ENCODE results near the gene CTCFL. TPM values are rescaled to one million over a fixed set of nuclear protein-coding genes. Genes with fewer than 3 reads are reported as not detected.
A peak's percentile ranks its signal among the peaks of the same experiment; 100 is the strongest.

The CTCFL gene
- total and polyA plus RNA-seq, 2 of the 13 experiments (the other 11 are each of a cell fraction or from before 2014, with no cell fraction given): 0.04 TPM; not detected in 1

DNA sequence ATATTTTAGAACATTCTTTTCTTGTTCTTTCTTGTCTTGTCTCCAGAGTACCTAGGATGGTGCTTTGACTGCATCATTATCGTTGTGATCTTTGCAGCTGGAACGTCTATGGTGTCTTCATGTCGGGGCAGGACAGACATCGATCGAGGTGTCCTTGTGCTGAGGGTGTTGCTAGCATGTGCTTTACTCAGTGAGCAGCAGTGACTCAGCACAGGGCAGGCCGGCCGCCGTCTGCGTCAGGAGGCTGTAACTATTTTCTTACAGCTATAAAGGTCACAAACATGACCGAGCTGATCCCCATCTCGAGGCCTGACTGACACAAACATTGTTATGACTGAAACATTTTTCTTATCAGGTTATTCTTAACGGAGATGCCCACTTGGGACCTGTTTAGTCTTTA lies 14.9 kb upstream of the CTCFL start (continued):
- TF ChIP-seq, protein P1, sequence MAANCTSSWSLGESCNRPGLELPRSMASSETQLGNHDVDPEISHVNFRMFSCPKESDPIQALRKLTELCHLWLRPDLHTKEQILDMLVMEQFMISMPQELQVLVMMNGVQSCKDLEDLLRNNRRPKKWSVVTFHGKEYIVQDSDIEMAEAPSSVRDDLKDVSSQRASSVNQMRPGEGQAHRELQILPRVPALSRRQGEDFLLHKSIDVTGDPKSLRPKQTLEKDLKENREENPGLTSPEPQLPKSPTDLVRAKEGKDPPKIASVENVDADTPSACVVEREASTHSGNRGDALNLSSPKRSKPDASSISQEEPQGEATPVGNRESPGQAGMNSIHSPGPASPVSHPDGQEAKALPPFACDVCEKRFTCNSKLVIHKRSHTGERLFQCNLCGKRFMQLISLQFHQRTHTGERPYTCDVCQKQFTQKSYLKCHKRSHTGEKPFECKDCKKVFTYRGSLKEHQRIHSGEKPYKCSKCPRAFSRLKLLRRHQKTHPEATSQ (CRISPR knock-in tag; IDR thresholded peaks at IDR 0.05; ENCODE audit: borderline replicate concordance): no peak
- TF ChIP-seq ZNF460 (CRISPR knock-in tag; IDR thresholded peaks at IDR 0.05; ENCODE audit: borderline replicate concordance): peak; percentile 34
- no peak for TF ChIP-seq RCOR2 (CRISPR knock-in tag; IDR thresholded peaks at IDR 0.05)
- TF ChIP-seq, protein P2, sequence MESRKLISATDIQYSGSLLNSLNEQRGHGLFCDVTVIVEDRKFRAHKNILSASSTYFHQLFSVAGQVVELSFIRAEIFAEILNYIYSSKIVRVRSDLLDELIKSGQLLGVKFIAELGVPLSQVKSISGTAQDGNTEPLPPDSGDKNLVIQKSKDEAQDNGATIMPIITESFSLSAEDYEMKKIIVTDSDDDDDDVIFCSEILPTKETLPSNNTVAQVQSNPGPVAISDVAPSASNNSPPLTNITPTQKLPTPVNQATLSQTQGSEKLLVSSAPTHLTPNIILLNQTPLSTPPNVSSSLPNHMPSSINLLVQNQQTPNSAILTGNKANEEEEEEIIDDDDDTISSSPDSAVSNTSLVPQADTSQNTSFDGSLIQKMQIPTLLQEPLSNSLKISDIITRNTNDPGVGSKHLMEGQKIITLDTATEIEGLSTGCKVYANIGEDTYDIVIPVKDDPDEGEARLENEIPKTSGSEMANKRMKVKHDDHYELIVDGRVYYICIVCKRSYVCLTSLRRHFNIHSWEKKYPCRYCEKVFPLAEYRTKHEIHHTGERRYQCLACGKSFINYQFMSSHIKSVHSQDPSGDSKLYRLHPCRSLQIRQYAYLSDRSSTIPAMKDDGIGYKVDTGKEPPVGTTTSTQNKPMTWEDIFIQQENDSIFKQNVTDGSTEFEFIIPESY (CRISPR knock-in tag; IDR thresholded peaks at IDR 0.05): no peak
- no peak for TF ChIP-seq ADNP (CRISPR knock-in tag; IDR thresholded peaks at IDR 0.05)
- TF ChIP-seq AHR (CRISPR knock-in tag; IDR thresholded peaks at IDR 0.05): no peak
- no peak for TF ChIP-seq ZSCAN22 (CRISPR knock-in tag; IDR thresholded peaks at IDR 0.05)
- TF ChIP-seq MTA3 (CRISPR knock-in tag; IDR thresholded peaks at IDR 0.05): no peak
- TF ChIP-seq, protein P3, sequence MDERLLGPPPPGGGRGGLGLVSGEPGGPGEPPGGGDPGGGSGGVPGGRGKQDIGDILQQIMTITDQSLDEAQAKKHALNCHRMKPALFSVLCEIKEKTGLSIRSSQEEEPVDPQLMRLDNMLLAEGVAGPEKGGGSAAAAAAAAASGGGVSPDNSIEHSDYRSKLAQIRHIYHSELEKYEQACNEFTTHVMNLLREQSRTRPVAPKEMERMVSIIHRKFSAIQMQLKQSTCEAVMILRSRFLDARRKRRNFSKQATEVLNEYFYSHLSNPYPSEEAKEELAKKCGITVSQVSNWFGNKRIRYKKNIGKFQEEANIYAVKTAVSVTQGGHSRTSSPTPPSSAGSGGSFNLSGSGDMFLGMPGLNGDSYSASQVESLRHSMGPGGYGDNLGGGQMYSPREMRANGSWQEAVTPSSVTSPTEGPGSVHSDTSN (CRISPR knock-in tag; IDR thresholded peaks at IDR 0.05): no peak
- no peak for TF ChIP-seq GATA4 (IDR thresholded peaks at IDR 0.05; ENCODE audit: borderline replicate concordance, low read depth)
- TF ChIP-seq, protein P4, sequence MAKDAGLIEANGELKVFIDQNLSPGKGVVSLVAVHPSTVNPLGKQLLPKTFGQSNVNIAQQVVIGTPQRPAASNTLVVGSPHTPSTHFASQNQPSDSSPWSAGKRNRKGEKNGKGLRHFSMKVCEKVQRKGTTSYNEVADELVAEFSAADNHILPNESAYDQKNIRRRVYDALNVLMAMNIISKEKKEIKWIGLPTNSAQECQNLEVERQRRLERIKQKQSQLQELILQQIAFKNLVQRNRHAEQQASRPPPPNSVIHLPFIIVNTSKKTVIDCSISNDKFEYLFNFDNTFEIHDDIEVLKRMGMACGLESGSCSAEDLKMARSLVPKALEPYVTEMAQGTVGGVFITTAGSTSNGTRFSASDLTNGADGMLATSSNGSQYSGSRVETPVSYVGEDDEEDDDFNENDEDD (CRISPR knock-in tag; IDR thresholded peaks at IDR 0.05; ENCODE audit: borderline replicate concordance): no peak
- no peak for TF ChIP-seq RAD21 (CRISPR knock-in tag; IDR thresholded peaks at IDR 0.05)
- TF ChIP-seq, protein P5, sequence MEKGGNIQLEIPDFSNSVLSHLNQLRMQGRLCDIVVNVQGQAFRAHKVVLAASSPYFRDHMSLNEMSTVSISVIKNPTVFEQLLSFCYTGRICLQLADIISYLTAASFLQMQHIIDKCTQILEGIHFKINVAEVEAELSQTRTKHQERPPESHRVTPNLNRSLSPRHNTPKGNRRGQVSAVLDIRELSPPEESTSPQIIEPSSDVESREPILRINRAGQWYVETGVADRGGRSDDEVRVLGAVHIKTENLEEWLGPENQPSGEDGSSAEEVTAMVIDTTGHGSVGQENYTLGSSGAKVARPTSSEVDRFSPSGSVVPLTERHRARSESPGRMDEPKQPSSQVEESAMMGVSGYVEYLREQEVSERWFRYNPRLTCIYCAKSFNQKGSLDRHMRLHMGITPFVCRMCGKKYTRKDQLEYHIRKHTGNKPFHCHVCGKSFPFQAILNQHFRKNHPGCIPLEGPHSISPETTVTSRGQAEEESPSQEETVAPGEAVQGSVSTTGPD (CRISPR knock-in tag; IDR thresholded peaks at IDR 0.05): no peak
- no peak for TF ChIP-seq SMAD1 (CRISPR knock-in tag; IDR thresholded peaks at IDR 0.05; ENCODE audit: borderline replicate concordance, low read depth)
- no peak for TF ChIP-seq ZFP37 (CRISPR knock-in tag; IDR thresholded peaks at IDR 0.05; ENCODE audit: borderline replicate concordance)
- no peak for TF ChIP-seq SMARCC2 (IDR thresholded peaks at IDR 0.05)
- no peak for TF ChIP-seq ZNF883 (CRISPR knock-in tag; IDR thresholded peaks at IDR 0.05; ENCODE audit: not compliant biosample characterization)
- no peak for TF ChIP-seq HCFC1 (IDR thresholded peaks at IDR 0.05; ENCODE audit: low read depth, low read length)
- TF ChIP-seq, protein P6, sequence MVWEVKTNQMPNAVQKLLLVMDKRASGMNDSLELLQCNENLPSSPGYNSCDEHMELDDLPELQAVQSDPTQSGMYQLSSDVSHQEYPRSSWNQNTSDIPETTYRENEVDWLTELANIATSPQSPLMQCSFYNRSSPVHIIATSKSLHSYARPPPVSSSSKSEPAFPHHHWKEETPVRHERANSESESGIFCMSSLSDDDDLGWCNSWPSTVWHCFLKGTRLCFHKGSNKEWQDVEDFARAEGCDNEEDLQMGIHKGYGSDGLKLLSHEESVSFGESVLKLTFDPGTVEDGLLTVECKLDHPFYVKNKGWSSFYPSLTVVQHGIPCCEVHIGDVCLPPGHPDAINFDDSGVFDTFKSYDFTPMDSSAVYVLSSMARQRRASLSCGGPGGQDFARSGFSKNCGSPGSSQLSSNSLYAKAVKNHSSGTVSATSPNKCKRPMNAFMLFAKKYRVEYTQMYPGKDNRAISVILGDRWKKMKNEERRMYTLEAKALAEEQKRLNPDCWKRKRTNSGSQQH (CRISPR knock-in tag; IDR thresholded peaks at IDR 0.05; ENCODE audit: low read depth): no peak
- TF ChIP-seq, protein P7, sequence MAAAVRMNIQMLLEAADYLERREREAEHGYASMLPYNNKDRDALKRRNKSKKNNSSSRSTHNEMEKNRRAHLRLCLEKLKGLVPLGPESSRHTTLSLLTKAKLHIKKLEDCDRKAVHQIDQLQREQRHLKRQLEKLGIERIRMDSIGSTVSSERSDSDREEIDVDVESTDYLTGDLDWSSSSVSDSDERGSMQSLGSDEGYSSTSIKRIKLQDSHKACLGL (CRISPR knock-in tag; IDR thresholded peaks at IDR 0.05): peak; percentile 58; the same call in 1 of the 2 replicates
- no peak for TF ChIP-seq JUN (CRISPR knock-in tag; IDR thresholded peaks at IDR 0.05)
- TF ChIP-seq NFKB2 (CRISPR knock-in tag; IDR thresholded peaks at IDR 0.05; ENCODE audit: borderline replicate concordance): peak; percentile 30; the same call in 1 of the 2 replicates
